OCI-LY3 (cell line): ENCODE results near the gene HBS1L.

Experiments used
- H2AFZ ChIP-seq: fragments of 200-600, 300-600 bp; shearing (Covaris generic); 2 replicates; pipeline ENCODE4 v1.6.0; 2014; ENCODE audit warnings: antibody characterized with exemption, low read depth, low read length
- H3K27ac ChIP-seq: fragments of 200-600, 300-600 bp; sonication (generic); 2 replicates; pipeline ENCODE4 v1.5.1; 2014; ENCODE audit warnings: mild to moderate bottlenecking, low read length, moderate library complexity, mixed read lengths
- H3K27me3 ChIP-seq: fragments of 200-600, 300-600 bp; sonication (generic); 2 replicates; pipeline ENCODE4 v1.6.1; 2014; ENCODE audit warnings: low read depth, low read length, mixed read lengths
- H3K36me3 ChIP-seq: fragments of 200-600, 300-600 bp; sonication (generic); replicated peaks from 2 replicates; pipeline ENCODE3; 2014; ENCODE audit warnings: low read depth, low read length, mixed read lengths
- H3K4me1 ChIP-seq: fragments of 300-600, 200-600 bp; sonication (generic); 2 replicates; pipeline ENCODE4 v1.6.1; 2014; ENCODE audit warnings: low read length, mixed read lengths
- H3K4me2 ChIP-seq: fragments of 200-600, 300-600 bp; sonication (generic); 2 replicates; pipeline ENCODE4 v1.6.1; 2014; ENCODE audit warnings: low read length, mixed read lengths
- H3K4me3 ChIP-seq: fragments of 300-600, 200-600 bp; sonication (generic); 2 replicates; pipeline ENCODE4 v1.5.1; 2014; ENCODE audit warnings: antibody characterized with exemption, mild to moderate bottlenecking, low read length, moderate library complexity
- H3K79me2 ChIP-seq: fragments of 300-600, 200-600 bp; shearing (Covaris generic); 2 replicates; pipeline ENCODE4 v1.6.1; 2014; ENCODE audit warnings: mild to moderate bottlenecking, low read length, mixed read lengths
- H3K9ac ChIP-seq: fragments of 300-600, 200-600 bp; shearing (Covaris generic); 2 replicates; pipeline ENCODE4 v1.6.0; 2014; ENCODE audit warnings: mild to moderate bottlenecking, low read length, moderate library complexity
- H3K9me3 ChIP-seq: fragments of 200-600, 300-600 bp; shearing (Covaris generic); 2 replicates; pipeline ENCODE4 v1.6.1; 2014; ENCODE audit warnings: low read length, mixed read lengths; ENCODE audit not compliant: insufficient read depth
- H4K20me1 ChIP-seq: fragments of 200-600, 300-600 bp; sonication (generic); 2 replicates; pipeline ENCODE4 v1.6.1; 2016; ENCODE audit warnings: low read length, mixed read lengths; ENCODE audit not compliant: insufficient read depth
- EZH2phosphoT487 ChIP-seq: fragments of 200-600 bp; shearing (Covaris generic); IDR thresholded peaks from 2 replicates; pipeline ENCODE4 v1.6.1; 2018; ENCODE audit warnings: antibody characterized with exemption, mixed run types, low read depth
- TF ChIP-seq, protein P1 (sequence below): fragments of 200-600, 300-600 bp; sonication (generic); IDR thresholded peaks from 2 replicates; pipeline ENCODE4 v1.5.1; 2014; ENCODE audit warnings: antibody characterized with exemption, low read length, low read depth

Gene HBS1L

GRCh38 chr6:135018941-135019340 is 35.7 kb downstream of the HBS1L start:
- H3K36me3 ChIP-seq: no peaks in the 10 kb centered on the region
- no peaks in the 10 kb centered on the region for H3K27me3 ChIP-seq
- TF ChIP-seq EZH2phosphoT487: no peak
- TF ChIP-seq, protein P1, sequence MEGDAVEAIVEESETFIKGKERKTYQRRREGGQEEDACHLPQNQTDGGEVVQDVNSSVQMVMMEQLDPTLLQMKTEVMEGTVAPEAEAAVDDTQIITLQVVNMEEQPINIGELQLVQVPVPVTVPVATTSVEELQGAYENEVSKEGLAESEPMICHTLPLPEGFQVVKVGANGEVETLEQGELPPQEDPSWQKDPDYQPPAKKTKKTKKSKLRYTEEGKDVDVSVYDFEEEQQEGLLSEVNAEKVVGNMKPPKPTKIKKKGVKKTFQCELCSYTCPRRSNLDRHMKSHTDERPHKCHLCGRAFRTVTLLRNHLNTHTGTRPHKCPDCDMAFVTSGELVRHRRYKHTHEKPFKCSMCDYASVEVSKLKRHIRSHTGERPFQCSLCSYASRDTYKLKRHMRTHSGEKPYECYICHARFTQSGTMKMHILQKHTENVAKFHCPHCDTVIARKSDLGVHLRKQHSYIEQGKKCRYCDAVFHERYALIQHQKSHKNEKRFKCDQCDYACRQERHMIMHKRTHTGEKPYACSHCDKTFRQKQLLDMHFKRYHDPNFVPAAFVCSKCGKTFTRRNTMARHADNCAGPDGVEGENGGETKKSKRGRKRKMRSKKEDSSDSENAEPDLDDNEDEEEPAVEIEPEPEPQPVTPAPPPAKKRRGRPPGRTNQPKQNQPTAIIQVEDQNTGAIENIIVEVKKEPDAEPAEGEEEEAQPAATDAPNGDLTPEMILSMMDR: no peak
- H3K9ac ChIP-seq: no peak overlapping the region
- H2AFZ ChIP-seq: no peak overlapping the region
- no peak overlapping the region for H3K4me2 ChIP-seq
- peaks cover 6% of the 10 kb centered on the region; the same call in 1 of the 2 replicates for H4K20me1 ChIP-seq
- H3K27ac ChIP-seq: no peak overlapping the region
- H3K4me1 ChIP-seq: peaks cover 55% of the 10 kb centered on the region
- no peaks in the 10 kb centered on the region for H3K9me3 ChIP-seq
- no peak overlapping the region for H3K4me3 ChIP-seq
- H3K79me2 ChIP-seq: peaks cover 34% of the 10 kb centered on the region; the same call in 1 of the 2 replicates

GRCh38 chr6:135018052-135018451 is 36.6 kb downstream of the HBS1L start:
- no peak overlapping the region for H3K4me2 ChIP-seq
- no peaks in the 10 kb centered on the region for H3K9me3 ChIP-seq
- TF ChIP-seq, protein P1: no peak
- no peak for TF ChIP-seq EZH2phosphoT487
- H3K4me1 ChIP-seq: peaks cover 63% of the 10 kb centered on the region
- H2AFZ ChIP-seq: no peak overlapping the region
- peaks cover 30% of the 10 kb centered on the region for H3K79me2 ChIP-seq
- H3K4me3 ChIP-seq: no peak overlapping the region
- no peaks in the 10 kb centered on the region for H3K36me3 ChIP-seq
- H3K27me3 ChIP-seq: no peaks in the 10 kb centered on the region
- H3K27ac ChIP-seq: no peak overlapping the region
- H4K20me1 ChIP-seq: peaks cover 6% of the 10 kb centered on the region; the same call in 1 of the 2 replicates
- no peak overlapping the region for H3K9ac ChIP-seq

DNA sequence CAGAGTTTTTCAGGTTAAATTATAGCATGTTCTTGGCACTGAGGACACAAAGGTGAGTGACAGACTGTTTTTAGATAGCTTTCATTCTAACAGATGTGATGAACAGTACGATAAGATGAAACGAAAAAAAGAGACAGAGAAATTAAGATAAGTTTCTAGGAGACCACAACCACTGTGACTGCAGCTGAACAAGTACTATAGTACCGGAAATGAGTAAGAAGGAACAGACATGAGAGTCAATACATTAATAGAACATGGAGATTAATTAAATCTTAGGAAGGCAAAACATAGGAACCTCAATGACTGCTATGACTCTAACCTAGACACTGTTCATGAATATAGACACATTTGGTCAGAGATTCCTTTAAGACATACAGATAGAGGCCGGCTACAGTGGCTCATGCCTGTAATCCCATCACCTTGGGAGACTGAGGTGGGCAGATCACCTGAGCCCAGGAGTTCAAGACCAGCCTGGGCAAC is 40.2 kb downstream of the HBS1L start:
- TF ChIP-seq EZH2phosphoT487: no peak
- TF ChIP-seq, protein P1: no peak
- Histone ChIP-seq H2AFZ (no peak overlapping the region), H3K9me3 (no peaks in the 10 kb centered on the region), H3K9ac (peak overlapping the region; percentile 24; the same call in 1 of the 2 replicates), H3K4me2 (peak overlapping the region; percentile 70), H3K79me2 (peaks cover 16% of the 10 kb centered on the region), H3K27ac (peak overlapping the region; percentile 69), H3K4me3 (peak overlapping the region; percentile 11), H3K4me1 (peaks cover 40% of the 10 kb centered on the region), H3K36me3 (no peaks in the 10 kb centered on the region), H3K27me3 (no peaks in the 10 kb centered on the region), H4K20me1 (peaks cover 6% of the 10 kb centered on the region; the same call in 1 of the 2 replicates)

GRCh38 chr6:135013211-135013610 is 41.4 kb downstream of the HBS1L start:
- TF ChIP-seq EZH2phosphoT487: no peak
- TF ChIP-seq, protein P1: no peak
- no peak overlapping the region for H2AFZ ChIP-seq
- H3K4me2 ChIP-seq: peak overlapping the region; percentile 26
- H3K9me3 ChIP-seq: no peaks in the 10 kb centered on the region
- H3K79me2 ChIP-seq: peaks cover 12% of the 10 kb centered on the region
- no peaks in the 10 kb centered on the region for H3K36me3 ChIP-seq
- no peak overlapping the region for H3K27ac ChIP-seq
- no peak overlapping the region for H3K9ac ChIP-seq
- peaks cover 46% of the 10 kb centered on the region for H3K4me1 ChIP-seq
- no peak overlapping the region for H3K4me3 ChIP-seq
- no peaks in the 10 kb centered on the region for H3K27me3 ChIP-seq
- H4K20me1 ChIP-seq: peaks cover 10% of the 10 kb centered on the region; the same call in 1 of the 2 replicates
